HEK293 (cell line): ENCODE results near the gene PIK3CD.

Experiments
- CTCF ChIA-PET: fragments of 350-600 bp; formaldehyde crosslinking; extraction: SDS; loops from one replicate; lab custom pipeline; 2021; ENCODE audit warnings: antibody characterized with exemption; lab: Yijun Ruan, JAX
- POLR2A ChIA-PET: fragments of 300-600 bp; formaldehyde crosslinking; extraction: SDS; loops from one replicate; lab custom pipeline; 2020; ENCODE audit warnings: antibody characterized with exemption, inconsistent platforms; lab: Yijun Ruan, JAX
- H3K27ac ChIP-seq: fragments of 200-500 bp; sonication (Bioruptor generic); 2 replicates; pipeline ENCODE4 v1.5.1; 2014; ENCODE audit warnings: low read depth, low read length, control low read depth, inconsistent platforms; ENCODE audit errors: extremely low read depth
- H3K36me3 ChIP-seq, 2 experiments: fragments of 200-500 bp in 1 of 2; sonication (Bioruptor generic) in 1 of 2; 1 replicate in 1 of 2; 2 replicates in 1 of 2; pipeline ENCODE4 v1.5.1; 2014 to 2017; ENCODE audit warnings: inconsistent platforms in 2 of 2, low read length in 2 of 2; ENCODE audit not compliant: control insufficient read depth in 2 of 2, insufficient read depth in 1 of 2
- H3K4me1 ChIP-seq: fragments of 200-500 bp; sonication (Bioruptor generic); 2 replicates; pipeline ENCODE4 v1.5.1; 2014; ENCODE audit warnings: mild to moderate bottlenecking, low read length, inconsistent platforms; ENCODE audit not compliant: control insufficient read depth, insufficient read depth
- H3K4me3 ChIP-seq: 2 replicates; pipeline ENCODE4 v1.5.1; 2011; ENCODE audit warnings: low read depth, mild to moderate bottlenecking, control low read depth, low read length, moderate library complexity
- H3K9me3 ChIP-seq: fragments of 200-500 bp; sonication (Bioruptor generic); 2 replicates; pipeline ENCODE4 v1.5.1; 2014; ENCODE audit warnings: low read depth, low read length, inconsistent platforms; ENCODE audit not compliant: control insufficient read depth, insufficient read depth
- CTCF ChIP-seq: fragments of 450-650 bp; formaldehyde crosslinking; IDR thresholded peaks from 2 replicates; pipeline ENCODE4 v1.5.1; 2016; ENCODE audit warnings: missing biosample characterization, missing genetic modification characterization
- EGR2 ChIP-seq: fragments of 450-650 bp; formaldehyde crosslinking; IDR thresholded peaks from 2 replicates; pipeline ENCODE4 v1.5.1; 2016; ENCODE audit warnings: low read depth, missing biosample characterization, missing genetic modification characterization
- HIC1 ChIP-seq: fragments of 450-650 bp; formaldehyde crosslinking; IDR thresholded peaks from 2 replicates; pipeline ENCODE4 v1.5.1; 2016; ENCODE audit warnings: missing biosample characterization, missing genetic modification characterization
- INSM2 ChIP-seq: fragments of 450-650 bp; formaldehyde crosslinking; IDR thresholded peaks from 2 replicates; pipeline ENCODE4 v1.5.1; 2016; ENCODE audit warnings: missing biosample characterization, missing genetic modification characterization
- PRDM2 ChIP-seq: fragments of 450-650 bp; formaldehyde crosslinking; IDR thresholded peaks from 2 replicates; pipeline ENCODE4 v1.5.1; 2016; ENCODE audit warnings: missing biosample characterization, missing genetic modification characterization, borderline replicate concordance
- SP3 ChIP-seq: fragments of 450-650 bp; formaldehyde crosslinking; IDR thresholded peaks from 2 replicates; pipeline ENCODE4 v1.5.1; 2016; ENCODE audit warnings: missing biosample characterization, missing genetic modification characterization
- ZEB2 ChIP-seq: fragments of 450-650 bp; formaldehyde crosslinking; IDR thresholded peaks from 2 replicates; pipeline ENCODE4 v1.5.1; 2016; ENCODE audit warnings: missing biosample characterization, missing genetic modification characterization
- ZNF133 ChIP-seq: fragments of 450-650 bp; formaldehyde crosslinking; IDR thresholded peaks from 2 replicates; pipeline ENCODE4 v1.5.1; 2016; ENCODE audit warnings: missing biosample characterization, missing genetic modification characterization
- ZNF148 ChIP-seq: fragments of 450-650 bp; formaldehyde crosslinking; IDR thresholded peaks from 2 replicates; pipeline ENCODE4 v1.5.0; 2017; ENCODE audit warnings: missing biosample characterization, missing genetic modification characterization, borderline replicate concordance
- ZNF155 ChIP-seq: fragments of 450-650 bp; formaldehyde crosslinking; IDR thresholded peaks from 2 replicates; pipeline ENCODE4 v1.5.1; 2016; ENCODE audit warnings: missing biosample characterization, missing genetic modification characterization
- ZNF157 ChIP-seq: fragments of 450-650 bp; formaldehyde crosslinking; IDR thresholded peaks from 2 replicates; pipeline ENCODE4 v1.5.1; 2016; ENCODE audit warnings: missing biosample characterization, missing genetic modification characterization
- ZNF16 ChIP-seq: fragments of 450-650 bp; formaldehyde crosslinking; IDR thresholded peaks from 2 replicates; pipeline ENCODE4 v1.5.1; 2016; ENCODE audit warnings: low read depth, missing biosample characterization, missing genetic modification characterization
- ZNF211 ChIP-seq: fragments of 450-650 bp; formaldehyde crosslinking; IDR thresholded peaks from 2 replicates; pipeline ENCODE4 v1.5.1; 2016; ENCODE audit warnings: low read depth, missing biosample characterization, missing genetic modification characterization
- ZNF214 ChIP-seq: fragments of 450-650 bp; formaldehyde crosslinking; IDR thresholded peaks from 2 replicates; pipeline ENCODE4 v1.5.1; 2017; ENCODE audit warnings: missing biosample characterization, mild to moderate bottlenecking, missing genetic modification characterization, borderline replicate concordance
- ZNF501 ChIP-seq: fragments of 450-650 bp; formaldehyde crosslinking; IDR thresholded peaks from 2 replicates; pipeline ENCODE4 v1.5.1; 2016; ENCODE audit warnings: missing biosample characterization, missing genetic modification characterization
- ZNF645 ChIP-seq: fragments of 450-650 bp; formaldehyde crosslinking; IDR thresholded peaks from 2 replicates; pipeline ENCODE4; 2016; ENCODE audit warnings: missing biosample characterization, missing genetic modification characterization
- ZNF664 ChIP-seq: fragments of 450-650 bp; formaldehyde crosslinking; IDR thresholded peaks from 2 replicates; pipeline ENCODE4 v1.5.1; 2016; ENCODE audit warnings: missing biosample characterization, missing genetic modification characterization
- ZNF837 ChIP-seq: fragments of 450-650 bp; formaldehyde crosslinking; IDR thresholded peaks from 2 replicates; pipeline ENCODE4 v1.5.1; 2016; ENCODE audit warnings: missing biosample characterization, missing genetic modification characterization

PIK3CD gene

GRCh38 chr1:9609998-9610397 lies 41.5 kb upstream of the PIK3CD start:
- POLR2A ChIA-PET, result no interaction called here
- no peak overlapping the region for H3K27ac ChIP-seq
- peaks cover 0 to 87% of the 10 kb centered on the region in 2 experiments; a peak in 2 of 3 replicates for H3K36me3 ChIP-seq
- H3K4me3 ChIP-seq, result no peak overlapping the region
- H3K9me3 ChIP-seq, result no peaks in the 10 kb centered on the region
- TF ChIP-seq ZNF645 (tag by site-specific recombination), result no peak
- TF ChIP-seq ZNF148, result no peak
- no peak for TF ChIP-seq PRDM2 (tag by site-specific recombination)
- TF ChIP-seq ZNF157 (tag by site-specific recombination), result no peak
- no peak for TF ChIP-seq ZNF664 (tag by site-specific recombination)
- TF ChIP-seq SP3, result no peak
- TF ChIP-seq ZNF211 (tag by site-specific recombination), result no peak
- no peak for TF ChIP-seq ZNF133 (tag by site-specific recombination)
- no peak for TF ChIP-seq ZNF501 (tag by site-specific recombination)
- TF ChIP-seq CTCF (tag by site-specific recombination), result no peak
- TF ChIP-seq ZEB2, result no peak
- TF ChIP-seq ZNF16 (tag by site-specific recombination), result no peak
- TF ChIP-seq ZNF155 (tag by site-specific recombination), result no peak
- TF ChIP-seq ZNF837 (tag by site-specific recombination), result no peak
- no peak for TF ChIP-seq INSM2
- no peak for TF ChIP-seq EGR2
- no peak for TF ChIP-seq HIC1 (tag by site-specific recombination)
- TF ChIP-seq ZNF214, result no peak
- no peaks in the 10 kb centered on the region for H3K4me1 ChIP-seq
- CTCF ChIA-PET, result no interaction called here
